ENCODE measurements around the gene LPIN3.
"Not testable (repeated sequence)": the region's sequence is repeated elsewhere in the genome, so short reads cannot be mapped to it uniquely, and the experiment has no call there.

The LPIN3 gene, protein sequence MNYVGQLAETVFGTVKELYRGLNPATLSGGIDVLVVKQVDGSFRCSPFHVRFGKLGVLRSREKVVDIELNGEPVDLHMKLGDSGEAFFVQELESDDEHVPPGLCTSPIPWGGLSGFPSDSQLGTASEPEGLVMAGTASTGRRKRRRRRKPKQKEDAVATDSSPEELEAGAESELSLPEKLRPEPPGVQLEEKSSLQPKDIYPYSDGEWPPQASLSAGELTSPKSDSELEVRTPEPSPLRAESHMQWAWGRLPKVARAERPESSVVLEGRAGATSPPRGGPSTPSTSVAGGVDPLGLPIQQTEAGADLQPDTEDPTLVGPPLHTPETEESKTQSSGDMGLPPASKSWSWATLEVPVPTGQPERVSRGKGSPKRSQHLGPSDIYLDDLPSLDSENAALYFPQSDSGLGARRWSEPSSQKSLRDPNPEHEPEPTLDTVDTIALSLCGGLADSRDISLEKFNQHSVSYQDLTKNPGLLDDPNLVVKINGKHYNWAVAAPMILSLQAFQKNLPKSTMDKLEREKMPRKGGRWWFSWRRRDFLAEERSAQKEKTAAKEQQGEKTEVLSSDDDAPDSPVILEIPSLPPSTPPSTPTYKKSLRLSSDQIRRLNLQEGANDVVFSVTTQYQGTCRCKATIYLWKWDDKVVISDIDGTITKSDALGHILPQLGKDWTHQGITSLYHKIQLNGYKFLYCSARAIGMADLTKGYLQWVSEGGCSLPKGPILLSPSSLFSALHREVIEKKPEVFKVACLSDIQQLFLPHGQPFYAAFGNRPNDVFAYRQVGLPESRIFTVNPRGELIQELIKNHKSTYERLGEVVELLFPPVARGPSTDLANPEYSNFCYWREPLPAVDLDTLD

DNA sequence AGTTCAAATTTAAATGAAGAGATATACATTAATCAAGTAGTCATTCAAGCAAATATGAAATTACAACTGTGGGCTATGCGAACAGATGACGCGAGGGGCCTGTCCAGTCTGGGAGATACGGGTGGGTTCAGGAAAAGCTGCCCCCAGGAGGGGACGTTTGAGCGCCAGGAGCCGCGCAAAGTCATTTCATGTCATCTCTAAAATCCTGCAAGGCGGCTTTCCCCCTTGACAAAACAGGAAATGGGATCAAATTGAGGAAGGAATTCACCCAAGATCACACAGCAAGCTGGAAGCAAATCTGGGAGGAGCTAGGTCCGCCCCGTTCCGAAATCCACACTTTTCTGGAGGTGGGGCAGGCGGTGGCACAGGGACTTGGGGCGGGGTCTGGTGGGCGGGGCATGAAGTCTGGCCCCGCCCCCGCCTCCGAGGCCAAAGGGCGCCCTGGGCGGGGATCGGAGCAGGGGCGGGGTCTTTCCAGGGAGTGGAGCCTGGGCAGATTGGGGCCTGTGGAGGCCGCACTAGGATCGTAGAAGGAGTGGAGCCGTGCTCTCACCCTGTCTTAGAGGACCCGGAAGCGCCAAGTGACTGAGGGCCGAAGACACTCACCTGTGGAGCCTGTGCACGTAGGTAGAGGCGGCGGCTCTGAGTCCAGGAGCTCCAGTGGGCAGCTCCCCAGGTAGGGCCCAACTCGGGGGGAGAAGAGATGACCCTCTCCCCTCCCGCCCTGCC is at the start of gene LPIN3:
Gene LPIN3 (plus strand): TSS at position 495 of the 729 bp plus-strand sequence. CDS start 4,983 bp downstream, outside the sequence.
- DNase-seq, result peak; percentile 70

DNA sequence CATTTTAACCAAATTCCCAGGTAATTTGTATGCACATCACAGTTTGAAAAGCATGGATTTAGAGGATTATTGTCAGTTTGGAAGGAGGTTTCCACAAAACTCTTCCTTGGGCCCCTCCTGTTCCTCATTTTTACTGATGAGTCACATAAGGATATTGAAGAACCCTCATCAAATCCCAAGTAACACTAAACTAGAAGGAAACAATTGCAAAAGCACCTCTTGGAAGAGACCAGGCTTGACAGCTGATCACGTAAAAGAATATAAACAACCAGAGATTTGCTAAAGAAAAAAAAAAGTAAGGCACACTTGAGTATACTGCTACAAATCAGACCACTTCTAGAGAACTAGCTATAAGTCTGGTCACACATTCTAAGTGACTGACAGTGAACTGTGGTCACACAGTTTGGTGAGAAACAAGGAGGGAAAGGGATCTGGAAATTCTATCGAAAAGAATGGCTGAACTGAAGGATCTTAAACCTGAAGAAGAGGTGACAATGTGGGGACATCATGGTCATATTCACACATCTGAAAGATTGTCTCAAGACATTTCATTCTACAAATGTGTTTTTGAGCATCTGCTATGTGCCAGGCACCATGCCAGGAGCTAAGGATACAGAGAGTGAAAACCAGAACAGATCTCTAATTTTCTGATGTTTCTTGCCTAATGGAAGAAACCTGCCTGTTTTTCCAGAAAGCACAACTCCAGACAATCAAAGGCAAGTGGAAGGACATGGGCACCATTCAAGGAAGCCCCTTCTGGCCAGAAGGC is 47.2 kb upstream of the LPIN3 start:
- DNase-seq, result no peak

DNA sequence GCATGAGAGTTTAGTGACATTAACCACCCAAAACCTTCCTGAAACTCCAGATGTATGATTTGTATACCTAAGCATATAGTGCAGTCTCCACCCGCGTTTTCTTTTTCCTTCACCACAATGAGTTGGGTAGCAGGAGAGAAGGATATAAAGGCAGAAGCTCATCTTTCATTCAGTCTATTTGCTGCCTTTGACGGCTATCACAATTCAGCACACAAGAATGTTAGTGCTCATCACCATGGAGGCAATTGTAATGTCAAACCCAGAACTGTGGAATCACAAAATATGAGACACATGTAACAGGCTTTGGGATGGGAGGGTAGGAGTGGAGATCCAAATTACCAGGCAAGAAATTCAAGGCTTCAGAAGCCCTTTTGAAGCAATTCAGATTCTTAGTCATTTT is 40.7 kb upstream of the LPIN3 start:
- no peak for DNase-seq

DNA sequence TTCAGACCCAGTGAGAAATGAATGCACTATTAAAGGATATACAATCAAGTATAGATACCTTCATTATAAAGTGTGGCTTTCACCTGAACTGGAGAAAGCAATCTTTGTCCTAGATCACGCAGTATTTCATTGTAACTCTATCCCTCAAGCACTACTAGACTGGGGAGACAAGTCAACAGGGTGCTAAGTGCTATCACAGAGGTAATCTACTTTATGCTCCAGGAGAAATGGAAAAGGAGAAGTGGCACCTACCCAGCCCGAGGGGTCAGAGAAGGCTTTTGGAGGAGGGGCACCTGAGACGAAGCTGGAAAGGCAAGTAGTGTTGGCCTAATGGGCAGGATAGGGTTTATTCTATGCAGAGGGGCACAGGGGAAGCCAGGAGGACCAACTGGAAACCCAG is 40.2 kb upstream of the LPIN3 start:
- DNase-seq, result no peak

DNA sequence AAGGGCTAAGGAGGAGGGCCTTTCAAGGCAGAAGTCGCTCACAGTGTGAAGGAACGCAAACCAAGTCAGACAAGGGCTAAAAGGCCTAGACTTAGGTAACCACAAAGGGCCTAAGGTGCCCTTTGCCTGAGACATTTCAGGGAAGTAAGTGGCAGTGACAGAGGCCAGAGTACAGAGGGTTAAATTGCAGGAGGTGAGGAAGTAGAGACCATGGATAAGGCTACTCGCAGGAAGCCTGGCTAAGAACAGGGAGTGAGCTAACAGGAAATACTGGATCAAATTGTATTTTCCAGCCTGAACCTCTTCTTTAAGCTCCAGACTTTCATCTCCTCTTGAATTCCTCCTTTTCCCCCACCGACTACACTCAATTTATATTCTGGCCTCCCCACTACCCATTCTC is 39.7 kb upstream of the LPIN3 start:
- DNase-seq, result no peak

DNA sequence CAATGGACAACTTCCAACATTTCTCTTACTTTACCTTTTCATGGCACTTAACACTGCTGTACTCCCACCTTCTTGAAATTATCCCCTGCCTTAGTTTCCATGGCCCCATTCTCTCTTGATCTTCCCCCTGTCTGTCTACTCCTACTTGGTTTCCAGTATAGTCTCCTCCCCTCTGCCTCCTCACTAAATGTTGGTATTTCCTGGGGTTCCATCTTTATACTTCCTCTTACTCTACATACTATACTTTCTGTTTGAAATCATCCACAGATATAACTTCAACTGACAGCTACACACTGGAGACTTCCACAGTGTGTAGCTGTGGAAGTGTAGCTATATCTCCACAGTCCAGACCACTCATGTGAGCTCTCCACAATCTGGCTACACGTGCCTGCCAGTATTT is 36.6 kb upstream of the LPIN3 start:
- no peak for DNase-seq

DNA sequence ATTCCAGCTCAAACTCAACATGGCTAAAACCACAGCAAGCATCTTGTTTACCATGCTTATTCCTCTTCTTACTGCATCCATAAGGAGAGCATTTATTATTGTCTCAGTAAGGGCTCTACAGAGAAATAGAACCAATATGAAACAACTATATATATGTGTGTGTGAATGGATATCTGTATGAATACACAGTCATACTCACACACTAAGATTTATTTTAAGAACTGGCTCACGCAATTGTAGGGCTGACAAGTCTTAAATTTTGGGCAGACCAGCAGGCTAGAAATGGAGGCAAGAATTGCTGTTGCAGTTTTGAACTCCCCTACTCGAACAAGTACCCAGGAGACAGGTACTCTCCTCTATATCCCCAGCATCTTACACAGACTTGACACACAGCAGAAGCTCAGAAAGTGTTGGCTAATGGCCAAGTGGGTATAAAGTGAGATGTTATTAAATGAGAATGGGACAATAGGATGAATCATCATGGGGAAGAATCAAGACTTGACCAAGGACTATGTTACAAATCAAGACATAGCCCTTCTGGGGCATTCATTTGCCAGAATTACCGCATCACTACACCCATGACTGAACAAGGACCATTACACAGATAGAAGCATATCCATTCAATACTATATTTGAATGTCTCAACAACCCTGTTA is 36.1 kb upstream of the LPIN3 start:
- no peak for DNase-seq

DNA sequence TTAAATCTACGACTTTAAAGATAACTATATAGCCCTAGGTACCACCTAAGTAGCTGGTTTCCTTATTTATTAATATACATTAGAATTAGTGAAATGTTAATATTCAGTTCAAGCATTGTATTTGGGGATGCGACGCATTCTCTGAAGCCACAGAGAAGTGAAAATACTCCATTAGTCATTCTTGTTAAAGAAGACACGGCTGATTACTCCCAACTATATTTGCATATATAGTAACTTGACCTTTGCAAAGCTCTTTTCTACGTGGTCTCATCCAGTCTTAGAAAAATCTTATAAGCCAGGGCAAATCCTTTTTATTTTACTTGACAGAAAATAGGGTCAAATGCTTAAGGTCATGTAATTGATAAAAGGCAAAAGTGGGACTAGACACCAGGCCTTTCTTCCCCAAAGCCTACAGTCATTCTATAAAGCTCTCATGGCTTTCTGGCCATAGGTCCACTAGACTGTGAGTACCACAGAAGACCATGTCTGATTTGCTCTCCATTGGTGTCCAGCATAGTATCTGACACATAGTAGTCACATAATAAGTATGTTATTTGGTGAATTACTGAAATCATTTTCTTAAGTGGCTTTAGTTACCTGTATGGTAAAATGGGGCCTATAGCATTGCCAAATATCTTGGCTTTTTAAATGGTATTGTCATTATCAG is 34.4 kb upstream of the LPIN3 start:
- no peak for DNase-seq

DNA sequence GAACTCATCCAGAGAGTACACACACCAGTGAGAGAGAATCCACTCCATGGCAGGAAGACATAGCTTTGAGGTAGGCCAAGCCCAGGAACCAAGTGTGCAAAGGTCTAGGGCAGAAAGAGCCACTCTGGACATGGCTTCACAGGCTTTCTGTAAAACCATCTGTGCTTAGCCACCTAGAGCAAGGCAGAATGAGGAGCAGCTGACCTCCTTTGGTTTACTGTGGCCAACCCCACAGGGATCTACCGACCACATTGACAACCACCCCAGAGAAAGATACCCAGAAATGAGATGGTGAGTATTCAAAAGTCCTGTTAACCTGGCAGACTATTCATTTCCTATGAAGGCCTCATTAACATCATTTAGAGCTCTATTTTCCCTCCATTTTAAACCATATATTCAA is 33.6 kb upstream of the LPIN3 start:
- no peak for DNase-seq

DNA sequence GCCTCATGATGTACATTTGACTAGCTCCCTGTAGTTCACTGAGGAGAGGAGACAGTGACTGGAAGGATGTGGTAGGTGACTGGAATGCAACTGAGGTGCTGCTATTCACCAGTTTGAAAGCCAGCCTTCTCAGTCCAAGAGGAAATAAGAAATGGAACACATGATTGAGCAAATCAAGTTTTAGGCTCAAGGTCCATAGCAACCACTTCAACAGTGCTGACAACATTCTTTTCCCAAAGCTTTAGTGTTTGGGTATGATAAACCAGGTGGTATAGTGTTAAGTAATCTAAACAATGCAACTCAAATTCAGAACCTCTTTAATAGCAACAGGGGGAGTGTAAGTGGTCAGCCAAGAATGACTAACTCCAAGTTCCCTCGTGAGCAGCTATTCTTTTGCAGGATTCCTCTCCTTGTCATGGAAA is 32.3 kb upstream of the LPIN3 start:
- DNase-seq, result no peak

DNA sequence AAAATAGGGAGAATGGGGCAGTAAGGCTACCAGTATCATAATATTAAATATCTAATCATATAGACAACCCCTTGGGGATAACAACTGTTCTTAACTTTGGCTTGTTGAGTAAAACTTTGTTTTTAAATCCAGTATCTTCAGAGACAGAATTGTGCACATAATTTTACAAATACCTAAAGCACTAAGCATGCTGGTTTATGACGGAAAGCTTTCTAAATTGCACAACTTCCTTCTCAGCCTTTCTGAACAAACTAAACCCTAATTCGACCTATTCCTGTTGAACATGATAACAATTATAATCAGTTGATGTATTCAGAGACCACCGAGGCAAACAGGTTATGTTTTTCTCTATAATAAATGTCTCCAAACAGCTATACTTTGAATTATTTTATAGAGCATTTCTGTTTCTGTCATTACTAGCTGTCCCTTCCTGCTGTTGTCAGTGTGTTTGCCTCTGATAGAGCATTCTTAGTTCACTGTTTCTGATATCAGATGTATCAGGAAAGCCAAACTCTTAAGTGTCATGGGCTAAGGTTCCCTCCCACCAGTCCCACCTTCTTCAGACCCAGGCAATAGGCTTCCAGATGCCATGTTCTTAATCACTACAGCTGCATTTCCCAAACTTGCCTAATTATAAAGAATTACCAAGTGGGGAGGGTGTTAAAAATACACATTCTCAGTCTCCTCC is 31.8 kb upstream of the LPIN3 start:
- DNase-seq, result no peak

DNA sequence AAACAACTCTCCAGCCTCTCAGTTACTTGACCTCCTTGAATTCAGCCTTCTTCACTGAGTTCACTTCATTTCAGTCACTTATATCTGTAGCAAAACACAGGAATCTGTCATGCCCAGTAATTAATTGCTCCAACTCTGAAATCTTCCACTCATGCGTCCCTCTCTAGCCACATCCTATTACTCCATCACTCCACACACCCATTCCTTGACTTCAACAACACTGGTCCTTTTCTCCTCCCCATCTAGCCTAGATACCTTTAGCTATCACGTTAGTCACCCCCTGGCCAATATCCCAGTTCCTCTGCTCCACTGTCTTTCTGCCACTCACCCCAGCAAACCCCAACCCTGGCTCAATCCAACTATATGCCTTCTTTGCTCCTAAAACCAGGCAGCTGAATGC is 30.8 kb upstream of the LPIN3 start:
- DNase-seq, result no peak

DNA sequence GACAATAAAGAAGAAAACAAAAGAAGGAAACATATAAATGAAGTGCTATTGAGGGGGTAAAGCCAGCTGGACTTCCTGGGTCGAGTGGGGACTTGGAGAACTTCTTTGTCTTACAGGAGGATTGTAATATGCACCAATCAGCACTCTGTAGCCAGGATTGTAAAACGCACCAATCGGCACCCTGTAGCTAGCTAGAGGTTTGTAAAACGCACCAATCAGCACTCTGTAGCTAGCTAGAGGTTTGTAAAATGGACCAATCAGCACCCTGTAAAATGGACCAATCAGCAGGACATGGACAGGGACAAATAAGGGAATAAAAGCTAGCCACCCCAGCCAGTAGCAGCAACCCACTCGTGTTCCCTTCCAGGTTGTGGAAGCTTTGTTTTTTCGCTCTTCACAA is 28.6 kb upstream of the LPIN3 start:
- DNase-seq, result not testable (repeated sequence)

DNA sequence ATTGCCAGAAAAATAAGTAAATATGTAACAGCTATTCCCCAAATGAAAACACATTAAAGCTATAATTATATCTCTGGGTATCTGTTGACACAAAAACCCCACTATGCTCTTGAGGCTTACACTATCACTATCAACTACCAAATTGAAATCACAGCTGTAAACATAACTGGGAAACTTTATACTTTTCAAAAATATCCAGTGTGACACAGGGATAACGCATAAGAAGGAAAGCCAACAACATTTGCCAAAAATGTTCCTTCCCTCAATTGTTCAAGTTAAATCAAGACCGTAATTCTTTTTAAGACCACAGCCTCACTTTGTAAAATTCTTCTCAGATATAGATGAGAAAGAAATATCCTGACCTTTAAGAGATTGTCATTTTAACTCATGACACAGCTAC is 26.2 kb upstream of the LPIN3 start:
- no peak for DNase-seq

DNA sequence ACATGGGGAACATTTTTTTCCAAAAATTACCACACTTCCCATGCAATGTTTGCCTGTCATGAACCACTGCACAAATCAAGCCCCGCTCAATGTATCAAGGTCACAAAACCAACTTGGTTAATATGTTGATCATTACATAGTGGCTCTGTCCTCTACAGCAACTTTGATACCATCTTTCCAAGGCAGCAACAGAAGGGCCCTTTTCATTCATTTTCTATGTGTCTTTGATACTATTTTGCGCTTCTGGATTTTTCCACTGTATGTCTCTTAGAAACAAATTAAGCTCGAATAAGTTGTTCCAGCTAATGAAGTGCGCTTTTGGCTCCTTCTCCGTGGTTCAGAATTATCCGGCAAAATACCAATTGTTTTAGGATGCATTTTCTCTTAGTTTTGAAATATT is 24.6 kb upstream of the LPIN3 start:
- DNase-seq, result no peak

DNA sequence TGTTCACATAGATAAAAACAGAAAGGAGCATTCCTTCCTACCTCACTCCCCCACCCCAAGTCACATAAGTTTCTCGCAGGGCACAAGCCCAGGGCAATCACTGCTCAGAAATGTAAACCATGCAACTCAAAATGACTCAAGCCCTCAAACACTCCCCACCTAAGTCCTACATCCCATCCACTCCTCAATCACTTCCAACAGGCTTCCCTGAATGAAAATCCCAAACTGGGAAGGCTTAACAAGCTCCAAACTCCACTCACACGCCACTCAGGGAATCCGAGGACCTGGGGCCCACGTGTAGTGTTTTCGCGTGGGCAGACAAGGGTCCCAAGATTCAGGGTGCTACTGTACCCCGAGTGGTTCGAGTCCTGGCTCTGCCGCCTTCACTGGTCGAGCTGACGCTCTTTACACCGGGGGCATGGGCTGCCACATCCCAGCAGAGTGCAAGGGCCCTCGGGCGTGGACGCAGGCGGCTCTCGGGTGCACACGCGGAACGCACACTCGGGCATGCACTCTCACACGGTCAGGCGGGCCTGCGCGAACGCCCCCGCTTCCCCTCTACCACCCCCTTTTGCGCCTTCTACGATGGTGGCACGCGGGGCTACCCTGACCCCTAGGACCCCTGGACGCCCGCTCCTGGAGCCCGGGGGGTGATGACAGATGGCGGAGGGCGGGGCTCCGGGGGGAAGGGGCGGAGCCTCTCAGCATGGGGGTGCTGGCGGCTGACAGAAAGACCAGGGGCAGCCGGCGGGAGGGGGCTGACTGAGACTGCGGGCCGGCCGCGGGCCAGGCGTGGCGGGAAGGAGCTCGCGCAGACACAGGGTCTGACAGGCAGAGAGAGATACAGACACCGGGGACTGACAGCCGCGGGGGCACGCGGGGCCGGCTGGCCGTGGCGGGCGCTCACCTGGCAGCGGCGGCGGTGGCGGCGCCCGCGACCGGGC is 23.7 kb upstream of the LPIN3 start:
- DNase-seq, result peak; percentile 87

DNA sequence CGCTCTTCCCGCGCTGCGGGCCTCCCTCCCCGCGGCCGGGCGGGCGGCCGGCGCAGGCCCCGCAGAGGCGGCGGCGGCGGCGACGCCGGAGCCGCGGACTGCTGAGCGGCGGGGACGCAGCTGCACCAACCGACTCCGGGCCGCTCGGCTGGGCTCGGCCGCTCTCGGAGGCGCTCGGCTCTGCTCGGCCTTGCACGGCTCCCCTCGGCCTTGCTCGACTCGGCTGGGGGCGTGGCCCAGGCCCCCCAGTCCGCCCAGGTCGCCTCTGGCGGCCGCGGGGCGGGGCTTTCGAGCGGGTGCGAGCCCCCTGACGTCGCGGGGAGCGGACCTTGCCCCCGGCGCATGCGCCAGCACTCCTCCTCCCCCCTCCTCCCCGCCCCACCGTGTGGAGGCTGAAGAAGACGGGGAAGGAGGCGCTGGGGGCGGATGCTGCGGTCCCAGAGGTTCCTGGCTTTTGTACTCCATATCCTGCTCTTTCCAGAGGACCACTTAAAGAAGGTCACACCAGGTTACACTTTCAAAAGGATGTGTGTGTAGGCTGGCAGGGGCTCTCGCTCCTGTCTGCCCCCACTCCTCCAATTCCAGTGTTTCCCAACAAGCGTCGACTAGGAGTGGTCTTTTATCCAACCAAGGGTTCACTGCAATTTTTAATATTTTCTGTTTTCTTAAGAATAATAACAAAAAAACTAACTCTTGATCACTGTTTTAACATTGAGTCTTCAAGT is 22.9 kb upstream of the LPIN3 start, which contains the start of gene ZHX3:
Gene ZHX3 (minus strand): TSS at position 186 of the 725 bp plus-strand sequence. CDS start 112,815 bp downstream, outside the sequence.
- DNase-seq, result peak; percentile 99

DNA sequence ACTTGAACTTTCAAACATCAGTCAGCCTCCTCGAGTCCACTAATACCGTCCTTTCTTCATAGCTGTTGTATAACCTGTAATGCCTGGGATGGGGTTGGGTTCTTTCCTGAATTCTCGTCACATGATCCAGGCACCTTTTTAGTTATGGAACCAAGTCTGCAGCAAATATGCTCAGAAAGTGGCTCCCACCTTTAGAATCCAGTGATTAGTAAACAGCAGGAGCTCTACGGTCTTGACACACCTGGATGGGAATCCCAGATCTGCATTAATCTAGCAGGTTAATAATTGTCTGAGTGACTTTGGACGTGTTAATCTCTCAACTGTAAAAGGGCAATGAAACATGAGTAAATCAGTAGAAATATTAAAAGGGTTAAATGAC is 22.4 kb upstream of the LPIN3 start:
- DNase-seq, result no peak

DNA sequence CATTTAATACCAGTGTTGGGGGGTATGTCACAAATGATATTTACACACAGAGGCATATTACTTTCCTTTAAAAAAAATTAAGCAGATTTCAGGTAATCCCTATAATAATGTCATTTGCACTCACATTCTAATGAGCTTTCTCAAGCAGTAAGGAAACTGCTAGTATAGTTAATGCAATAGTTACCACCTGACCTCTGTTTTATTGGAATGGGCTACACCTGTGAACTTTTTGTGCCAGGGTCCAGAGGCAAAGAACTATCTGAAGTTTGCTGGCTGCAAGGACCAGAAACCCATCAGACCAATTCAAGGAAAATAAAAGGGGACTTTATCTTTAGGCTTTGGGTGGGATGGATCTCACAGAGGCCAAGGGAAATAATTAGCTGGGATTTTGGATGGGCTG is 20.2 kb upstream of the LPIN3 start:
- no peak for DNase-seq

Data from CD4-positive, alpha-beta T cell treated with Interleukin-17A for 4 hours (primary cell).